NCI-H82 treated with DMSO at 0.1 percent for 48 hours (cell line): ENCODE data around the gene PTPRD.
"Not testable (repeated sequence)": the region's sequence is repeated elsewhere in the genome, so short reads cannot be mapped to it uniquely, and the experiment has no call there.

Experiments used
- DNase-seq: peaks from one replicate; lab custom pipeline; 2025; ENCODE audit not compliant: unreplicated experiment; lab: John Stamatoyannopoulos, UW

PTPRD gene

DNA sequence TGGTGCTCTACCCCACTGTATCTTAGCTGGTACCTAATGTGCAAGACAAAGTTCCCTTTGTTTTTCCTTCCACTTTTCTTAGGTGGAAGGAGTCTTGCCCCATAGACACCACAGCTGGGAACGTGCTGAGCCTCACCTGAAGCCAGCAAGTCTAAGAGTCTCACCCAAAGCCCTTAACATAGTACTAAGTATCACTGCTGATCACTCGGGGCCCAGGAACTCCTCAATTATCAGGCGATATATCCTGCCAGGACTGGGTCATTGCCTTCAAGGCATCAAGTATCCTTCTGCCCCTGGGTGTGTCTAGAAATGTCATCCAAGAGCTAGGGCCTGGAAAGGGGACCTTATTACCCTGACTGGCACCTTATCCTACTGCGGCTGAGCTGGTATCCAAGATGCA, 123.9 kb downstream of the PTPRD start:
- DNase-seq: no peak

DNA sequence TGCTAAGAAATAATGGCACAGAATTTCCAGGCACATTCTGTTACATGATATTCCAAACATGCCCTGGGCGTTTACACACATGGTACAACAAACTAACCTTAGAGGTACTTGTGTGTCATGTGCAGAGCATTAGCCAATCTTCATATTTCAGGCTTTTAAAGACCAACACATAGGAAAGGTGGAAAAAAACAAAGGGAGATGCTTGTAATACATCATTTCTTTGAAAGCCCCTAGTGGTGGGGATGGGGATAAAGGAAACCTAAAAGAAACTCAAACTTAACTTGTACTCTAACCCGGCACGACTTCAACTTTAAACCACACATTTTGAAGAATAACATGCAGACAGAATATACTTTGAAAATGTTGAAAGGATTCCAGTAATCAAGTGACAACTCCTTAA, 133.6 kb downstream of the PTPRD start:
- no peak for DNase-seq

DNA sequence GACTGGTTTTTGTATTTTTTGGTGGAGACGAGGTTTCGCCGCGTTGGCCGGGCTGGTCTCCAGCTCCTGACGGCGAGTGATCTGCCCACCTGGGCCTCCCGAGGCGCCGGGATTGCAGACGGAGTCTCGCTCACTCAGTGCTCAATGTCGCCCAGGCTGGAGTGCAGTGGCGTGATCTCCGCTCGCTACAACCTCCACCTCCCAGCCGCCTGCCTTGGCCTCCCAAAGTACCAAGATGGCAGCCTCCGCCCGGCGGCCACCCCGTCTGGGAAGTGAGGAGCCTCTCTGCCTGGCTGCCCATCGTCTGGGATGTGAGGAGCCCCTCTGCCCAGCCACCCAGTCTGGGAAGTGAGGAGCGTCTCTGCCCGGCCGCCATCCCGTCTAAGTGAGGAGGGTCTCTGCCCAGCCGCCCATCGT, 163.6 kb downstream of the PTPRD start:
- DNase-seq: not testable (repeated sequence)

DNA sequence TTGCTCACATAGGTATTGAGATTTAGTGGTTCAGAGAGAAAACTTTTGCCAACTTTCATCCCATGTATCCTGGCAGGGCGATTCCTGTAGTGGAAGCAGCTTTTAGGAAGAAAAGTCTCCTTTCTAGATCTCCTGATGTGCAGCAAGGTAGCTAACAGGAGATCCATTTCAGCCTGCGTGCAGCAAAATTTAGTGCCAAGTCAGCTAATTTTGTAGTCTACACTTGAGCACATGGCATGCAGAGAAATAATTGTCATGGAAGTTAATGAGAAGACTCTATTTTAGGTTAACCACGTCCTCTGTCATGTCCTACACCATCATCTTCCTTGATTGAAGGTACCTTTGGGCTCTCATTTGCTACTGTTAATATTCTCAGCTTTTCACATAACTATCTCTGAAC, 165.8 kb downstream of the PTPRD start:
- no peak for DNase-seq

DNA sequence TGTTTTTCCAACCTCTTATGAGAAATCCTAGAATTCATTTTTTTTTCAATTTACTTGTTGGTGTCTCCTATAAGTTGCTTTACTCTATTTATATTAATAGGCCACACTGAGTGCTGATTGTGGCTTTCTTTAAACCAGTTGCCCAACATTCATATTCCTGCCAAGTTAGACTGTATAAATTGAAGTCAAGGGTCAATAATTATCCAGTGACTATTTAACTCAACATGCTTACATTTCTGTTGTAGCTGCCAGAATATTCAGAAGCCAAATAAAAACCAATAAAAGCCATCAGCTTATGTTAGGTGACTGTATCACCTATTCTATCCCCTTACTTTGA, 169.0 kb downstream of the PTPRD start:
- DNase-seq: no peak

DNA sequence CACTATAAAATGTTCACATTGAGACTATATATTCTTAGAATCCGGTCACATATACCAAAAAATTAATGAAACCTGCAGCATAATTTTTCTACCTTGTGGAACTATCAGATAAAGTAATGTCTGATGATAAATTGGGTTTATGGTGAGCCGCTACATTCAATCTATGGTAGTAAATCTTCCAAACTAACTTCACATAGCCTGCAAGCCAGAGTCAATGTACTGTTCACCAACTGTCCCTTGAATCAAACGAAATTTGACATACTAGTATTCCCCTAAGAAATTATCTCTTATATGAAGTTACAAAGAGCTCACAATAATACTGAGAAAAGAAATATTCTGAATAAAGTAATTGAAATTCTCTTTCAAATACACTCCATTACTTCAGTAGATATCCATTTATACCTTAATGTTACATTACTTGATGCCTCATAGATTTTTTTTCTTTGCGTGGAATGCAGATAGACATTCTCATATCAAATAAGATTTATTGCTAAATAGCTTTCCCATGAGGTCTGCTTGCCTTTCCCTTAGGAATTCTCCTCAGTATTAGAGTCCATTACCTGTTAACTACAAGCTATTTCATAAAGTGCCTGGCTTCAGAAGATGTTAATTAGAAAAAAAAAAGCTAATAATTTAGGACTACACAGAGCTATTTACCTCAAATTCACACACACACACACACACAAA, 169.5 kb downstream of the PTPRD start:
- DNase-seq: no peak

DNA sequence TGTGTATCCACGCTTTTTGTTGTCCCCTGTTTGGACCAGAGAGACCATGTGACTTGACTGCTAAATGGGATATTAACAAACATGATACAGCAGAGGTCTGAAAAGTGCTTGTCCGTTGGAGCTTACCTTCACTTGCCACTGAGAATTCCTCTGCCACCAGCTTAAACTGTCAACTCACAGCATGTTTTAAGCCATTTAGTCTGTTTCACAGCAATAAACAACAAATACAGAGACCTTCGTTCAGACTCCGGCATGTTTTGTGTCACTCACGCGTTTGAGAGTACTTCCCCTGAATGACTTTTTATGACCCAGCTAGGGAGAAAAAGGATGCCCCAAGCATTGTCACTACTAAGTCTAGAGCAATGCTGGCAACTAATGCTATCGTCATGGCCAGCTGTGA, 173.8 kb downstream of the PTPRD start:
- no peak for DNase-seq

DNA sequence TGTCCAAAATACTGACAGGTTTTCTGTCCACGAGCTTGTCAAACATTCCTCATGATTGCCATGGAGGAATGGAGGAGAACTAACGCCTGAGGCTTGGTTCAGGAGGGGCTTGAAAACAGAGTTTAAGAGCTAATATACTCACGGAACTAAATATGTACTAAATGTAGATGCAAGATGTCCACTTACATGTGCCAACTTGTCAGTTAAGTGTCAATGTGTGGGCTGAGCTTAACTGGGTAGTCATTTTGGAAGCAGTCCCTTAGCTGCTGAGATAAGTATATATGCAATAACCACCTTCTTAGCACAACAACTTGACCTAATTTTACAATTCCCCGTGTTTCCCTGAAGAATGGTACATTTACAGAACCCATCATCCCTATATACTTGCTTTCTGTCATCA, 176.0 kb downstream of the PTPRD start:
- no peak for DNase-seq

DNA sequence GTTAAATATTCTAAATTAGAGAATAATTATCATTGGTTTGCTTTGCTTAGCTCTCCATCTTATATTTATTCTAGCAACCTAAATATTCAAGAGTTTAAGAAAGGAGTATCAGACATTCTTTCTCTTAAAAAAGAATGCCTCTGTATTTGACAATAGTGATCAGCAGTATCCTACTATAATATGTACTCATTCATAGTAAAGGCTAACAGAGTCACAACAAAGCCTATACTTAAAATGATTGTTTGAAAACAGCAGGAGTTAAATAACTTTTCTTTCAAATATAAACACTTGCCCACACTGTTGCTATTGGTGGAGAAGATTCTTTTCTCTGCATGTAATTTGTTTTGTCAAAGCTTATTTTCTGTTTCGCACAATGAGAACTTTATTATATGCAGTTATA, 178.4 kb downstream of the PTPRD start:
- DNase-seq: no peak

DNA sequence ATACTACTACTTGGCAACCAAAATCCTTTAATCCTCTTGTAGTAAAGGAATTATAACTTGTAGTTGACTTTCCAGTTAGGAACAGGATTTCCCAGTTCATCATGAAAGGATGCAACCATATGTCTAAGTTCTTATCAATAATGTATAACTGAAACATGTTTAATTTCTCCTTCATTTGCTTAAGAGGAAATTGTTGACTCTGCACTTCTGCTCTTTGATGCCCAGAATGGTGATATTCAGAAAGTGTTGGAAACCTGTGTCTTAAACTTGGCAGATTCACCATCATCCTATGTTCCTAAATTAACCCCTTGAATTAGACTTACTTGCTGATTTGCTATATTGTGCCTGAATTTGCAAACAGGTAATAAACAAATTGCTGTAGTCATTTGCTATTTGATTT, 201.5 kb downstream of the PTPRD start:
- no peak for DNase-seq

DNA sequence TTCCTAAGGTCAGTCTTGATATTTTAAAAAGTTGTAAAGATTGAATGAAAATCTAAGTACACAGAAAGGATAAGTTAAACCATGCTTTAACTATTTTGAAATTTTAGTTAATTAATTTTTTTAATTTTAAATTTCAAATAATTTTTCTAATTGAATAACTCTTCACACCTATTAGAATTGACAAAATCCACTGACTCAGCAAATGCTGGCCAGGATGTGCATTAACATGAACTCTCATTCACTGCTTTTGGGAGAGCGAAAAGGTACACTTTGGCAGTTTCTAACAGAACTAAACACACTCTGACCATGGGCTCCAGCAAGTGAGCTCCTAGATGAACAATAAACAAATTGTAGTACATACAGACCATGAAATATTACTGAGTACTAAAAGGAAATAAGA, 209.5 kb downstream of the PTPRD start:
- no peak for DNase-seq

DNA sequence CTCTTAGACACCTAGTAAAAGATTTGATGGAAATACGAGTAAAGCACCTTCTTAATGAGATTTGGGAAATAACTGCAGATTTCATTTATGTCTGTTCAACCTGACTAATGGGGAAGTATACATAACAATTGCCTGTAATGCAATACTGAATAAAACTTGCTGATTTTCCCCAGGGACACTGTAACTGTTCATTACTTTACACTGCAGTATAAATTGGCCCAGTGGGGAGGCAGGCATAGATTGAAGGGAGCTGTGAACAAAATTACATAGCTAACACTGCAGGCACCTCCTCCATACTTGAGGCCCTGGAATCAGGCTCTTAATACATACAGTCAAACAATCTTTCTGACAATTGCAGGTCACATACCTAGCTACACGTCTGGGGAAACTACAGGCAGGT, 216.2 kb downstream of the PTPRD start:
- DNase-seq: peak; percentile 45

DNA sequence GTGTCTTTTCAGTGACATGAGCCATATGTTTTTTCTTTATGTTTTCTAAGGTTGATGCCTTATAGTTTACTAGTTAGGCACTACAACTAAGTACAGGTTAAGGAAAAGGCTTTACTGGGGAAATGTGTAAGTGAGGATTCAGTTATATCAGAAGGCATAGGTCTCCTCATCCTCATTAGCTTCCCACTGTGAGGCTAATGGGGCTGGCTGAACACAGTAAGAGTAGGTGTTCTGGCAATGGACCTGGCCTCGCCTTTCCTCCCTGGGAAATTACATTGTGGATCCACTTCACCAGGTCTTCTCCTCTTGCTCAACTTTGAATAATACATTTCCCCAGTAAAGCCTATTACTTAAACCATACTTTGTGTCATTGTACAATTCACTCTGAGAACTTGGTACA, 225.5 kb downstream of the PTPRD start:
- DNase-seq: no peak

DNA sequence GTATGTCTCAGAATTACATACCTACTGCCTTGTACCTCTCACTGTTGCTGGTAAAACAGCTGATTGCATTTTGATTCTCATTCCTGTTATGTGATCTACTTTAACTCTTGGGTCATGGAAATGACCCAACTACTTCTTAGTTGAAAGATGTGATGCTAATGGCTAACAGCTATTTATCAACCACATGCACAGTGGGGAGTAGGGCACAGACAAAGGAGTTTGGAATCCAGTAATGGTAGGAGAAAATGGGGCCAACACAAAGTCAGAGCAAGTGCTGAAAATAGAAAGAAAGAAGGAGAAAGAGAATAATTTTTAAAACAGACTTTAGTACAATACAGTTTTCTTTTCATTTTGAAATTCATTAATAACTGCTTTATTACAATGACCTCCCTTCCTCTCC, 241.0 kb downstream of the PTPRD start:
- DNase-seq: no peak

DNA sequence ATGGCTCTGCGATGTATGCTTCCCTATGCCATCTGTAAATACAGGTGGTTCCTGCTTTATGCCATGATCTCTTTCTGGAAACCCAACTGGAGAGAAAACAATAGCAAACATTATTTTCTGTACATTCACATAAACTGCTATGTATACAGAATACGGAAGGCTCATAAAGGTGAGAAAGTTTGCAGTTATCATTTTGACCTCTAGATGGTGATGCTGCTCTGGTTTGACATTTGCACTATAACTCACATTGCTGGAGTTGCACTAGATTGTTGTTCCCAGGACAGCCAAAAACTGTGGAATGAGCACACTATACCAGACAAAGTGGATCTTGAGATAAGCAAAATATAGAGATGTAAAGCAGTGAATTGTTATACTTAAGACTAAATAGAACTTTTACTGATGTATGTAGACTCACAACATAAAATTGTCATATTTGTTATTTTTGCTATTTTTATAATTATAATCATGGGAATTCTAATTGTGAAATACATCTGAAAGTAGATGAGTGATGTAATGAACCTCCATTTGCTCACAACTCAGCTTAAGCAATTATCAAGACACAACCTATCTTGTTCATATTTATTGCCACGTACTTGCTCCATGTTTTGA, 246.5 kb downstream of the PTPRD start:
- DNase-seq: peak; percentile 28

DNA sequence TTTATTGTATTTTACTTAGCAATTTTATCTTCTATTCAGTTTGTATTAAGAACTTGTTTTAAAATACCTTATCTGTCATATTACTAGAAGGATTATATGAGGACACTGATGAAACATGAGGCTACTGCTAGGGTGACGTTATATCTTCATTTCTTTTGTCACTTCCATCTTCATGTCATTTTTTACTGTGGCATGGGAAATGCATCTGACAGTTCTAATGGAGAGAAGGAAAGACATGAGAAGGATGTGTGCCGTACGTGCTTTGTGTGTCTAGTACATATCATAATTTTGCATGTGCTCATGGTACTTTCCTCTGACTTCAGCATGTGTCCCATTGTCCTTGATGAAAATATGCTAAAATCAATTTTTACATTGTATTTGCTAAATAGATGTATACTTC, 258.2 kb downstream of the PTPRD start:
- DNase-seq: no peak

DNA sequence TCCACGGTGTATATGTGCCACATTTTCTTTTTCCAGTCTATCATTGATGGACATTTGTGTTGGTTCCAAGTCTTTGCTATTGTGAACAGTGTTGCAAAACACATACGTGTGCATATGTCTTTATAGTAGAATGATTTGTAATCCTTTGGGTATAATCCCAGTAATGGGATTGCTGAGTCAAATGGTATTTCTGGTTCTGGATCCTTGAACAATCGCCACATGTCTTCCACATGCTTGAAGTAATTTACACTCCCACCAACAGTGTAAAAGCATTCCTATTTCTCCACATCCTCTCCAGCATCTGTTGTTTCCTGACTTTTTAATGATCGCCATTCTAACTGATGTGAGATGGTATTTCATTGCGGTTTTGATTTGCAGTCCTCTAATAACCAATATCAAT, 267.2 kb downstream of the PTPRD start:
- peak; percentile 15 for DNase-seq

DNA sequence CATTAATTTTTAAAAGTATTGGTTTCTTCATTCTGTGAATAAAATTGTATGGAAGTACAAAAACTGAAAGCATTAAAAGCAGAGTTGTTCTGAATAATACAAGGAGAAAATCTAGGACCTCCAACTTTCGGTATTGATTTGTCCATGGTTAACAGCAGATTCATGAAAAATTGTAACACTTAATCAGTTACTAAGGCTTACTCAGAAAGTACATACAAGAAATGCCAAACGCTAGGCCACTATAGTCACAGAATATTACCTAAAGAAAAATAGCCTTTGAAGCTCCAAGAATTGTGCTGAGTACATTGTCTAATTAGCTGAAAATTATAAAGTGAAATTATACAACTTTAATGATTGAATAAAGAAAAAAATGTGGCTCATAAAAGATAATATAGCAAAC, 271.7 kb downstream of the PTPRD start:
- no peak for DNase-seq

DNA sequence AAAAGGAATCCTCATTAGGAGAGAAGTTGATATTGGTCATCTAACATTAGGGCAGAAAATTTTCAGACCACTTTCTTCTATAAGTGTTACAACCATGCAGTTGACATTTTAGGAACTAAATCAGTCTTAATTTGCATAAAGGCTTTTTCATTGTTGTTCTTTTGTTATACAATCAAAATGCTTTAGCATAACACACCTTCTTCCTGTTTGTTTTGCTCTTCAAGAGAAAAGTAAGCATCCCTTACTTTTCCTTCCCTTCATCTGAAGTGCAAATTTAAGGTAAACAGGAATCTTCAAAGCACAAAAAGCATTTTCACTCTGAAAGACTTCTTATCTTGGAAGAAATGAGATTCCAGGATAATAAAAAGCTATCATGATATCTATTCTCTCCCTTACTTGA, 273.6 kb downstream of the PTPRD start:
- DNase-seq: no peak

DNA sequence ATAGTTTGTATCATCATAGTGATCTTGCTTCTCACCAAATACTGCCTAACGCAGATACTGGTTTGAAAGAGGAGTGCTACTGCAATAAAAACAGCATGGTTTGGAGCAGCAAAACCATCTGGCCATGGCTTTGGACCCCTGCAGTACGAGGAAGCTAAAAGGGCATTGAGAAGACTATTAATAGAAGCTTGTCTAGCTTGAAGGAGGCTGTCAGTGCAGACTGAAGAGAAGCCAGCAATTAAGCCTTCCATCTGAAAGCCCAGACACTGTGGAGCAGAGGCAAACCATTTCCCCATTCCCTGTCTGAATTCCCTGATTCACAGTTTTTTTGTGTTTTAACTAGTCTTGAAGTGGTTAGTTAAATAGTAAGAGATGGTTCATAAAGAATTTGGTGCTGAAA, 281.6 kb downstream of the PTPRD start:
- DNase-seq: no peak

DNA sequence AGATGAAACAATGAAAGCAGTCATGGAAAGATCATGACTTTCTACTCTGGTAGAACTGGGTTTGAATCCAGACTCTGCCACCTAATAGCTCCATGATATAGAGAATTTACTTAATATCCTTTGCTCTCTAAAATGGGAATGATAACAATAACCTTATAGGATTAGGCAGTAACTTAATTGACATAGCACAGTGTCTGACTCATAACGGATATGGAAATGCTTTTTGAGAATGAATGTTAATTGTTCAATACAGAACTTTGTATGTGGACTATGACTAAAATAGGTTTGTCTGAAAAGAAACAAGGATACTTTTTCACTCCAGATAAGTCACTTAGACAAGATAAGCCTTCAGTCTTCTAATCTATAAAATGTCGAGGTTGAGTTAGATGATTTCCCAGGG, 330.7 kb downstream of the PTPRD start:
- no peak for DNase-seq

DNA sequence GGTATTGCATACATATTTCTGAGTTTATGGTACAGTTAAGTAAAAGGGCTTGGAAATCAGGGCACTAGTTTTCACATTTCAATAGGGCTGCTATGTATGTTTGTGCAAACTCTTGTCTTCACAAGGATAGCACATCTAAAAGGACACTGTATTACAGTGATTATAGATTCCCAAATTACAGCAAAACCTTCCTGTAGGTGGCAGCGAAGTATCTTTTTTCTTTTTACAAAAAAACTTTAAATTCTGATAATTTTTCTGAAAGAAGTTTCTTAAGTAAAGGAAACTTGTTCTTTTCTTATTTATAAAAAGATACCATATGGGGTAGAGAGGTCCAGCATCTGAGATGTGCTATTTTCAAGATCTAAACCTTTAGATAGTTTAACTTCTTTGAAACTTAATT, 337.8 kb downstream of the PTPRD start:
- no peak for DNase-seq

DNA sequence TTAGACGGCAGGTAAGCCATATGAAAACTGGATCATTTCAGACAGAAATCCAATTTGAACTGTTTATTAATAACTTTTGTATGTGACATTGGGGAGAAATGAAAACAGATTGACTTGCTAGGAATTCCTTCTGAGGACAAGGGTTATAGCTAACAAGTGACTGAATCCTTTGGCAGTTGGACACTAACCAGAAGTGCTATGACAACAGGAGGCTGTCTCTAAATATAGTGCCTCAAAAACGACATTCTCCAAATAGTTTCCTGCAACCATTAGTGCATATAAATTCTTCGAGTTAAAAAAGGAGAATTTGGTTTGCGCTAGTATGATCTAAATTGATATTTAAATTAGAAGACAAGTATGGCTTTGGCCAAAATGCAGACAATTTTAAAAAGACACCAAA, 338.6 kb downstream of the PTPRD start:
- no peak for DNase-seq
